Occipital lobe (tissue), 2 donors: Measurements from ENCODE around the gene CXorf51B. TPM values are rescaled to one million over a fixed set of nuclear protein-coding genes. Genes with fewer than 3 reads are reported as not detected.
"Not testable (repeated sequence)": the region's sequence is repeated elsewhere in the genome, so short reads cannot be mapped to it uniquely, and the experiment has no call there.

Source experiments
- DNase-seq: peaks from one replicate; lab custom pipeline; 2025; lab: John Stamatoyannopoulos, UW
- total RNA-seq: library from RNA; depleted of rRNA; stranded (reverse); fragments of >200 nt; gene quantifications from one replicate; pipeline ENCODE4 v1.2.3, GENCODE V29; 2014

CXorf51B gene
- total RNA-seq = not detected

GRCh38 chrX:146809471-146809870 is at the start of gene CXorf51B:
TSS of gene CXorf51B (plus strand) at chrX:146809771. CDS start at chrX:146809792, 21 bp downstream.
- not testable (repeated sequence) for DNase-seq

DNA sequence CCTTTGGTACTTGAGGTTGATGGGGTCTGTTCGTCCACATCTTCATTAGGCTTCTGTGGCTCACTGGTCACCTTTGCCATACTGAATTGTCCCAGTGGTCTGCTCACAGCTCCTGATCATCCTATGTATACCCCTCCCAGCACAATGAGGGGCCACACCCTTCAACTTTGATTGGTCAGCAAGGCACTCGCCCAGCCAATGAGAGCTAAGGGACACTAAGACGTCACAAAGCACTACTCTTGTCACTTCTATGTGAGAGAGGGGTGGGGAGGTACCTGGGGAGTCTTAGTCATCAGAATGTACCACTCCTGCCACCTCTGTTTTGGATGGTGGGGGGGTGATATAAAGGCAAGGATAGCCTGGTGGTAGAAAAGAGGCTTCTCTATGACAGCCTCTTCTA is 5.1 kb downstream of the CXorf51B start, which contains the start of gene CXorf51A:
CXorf51A (minus strand) TSS at position 101 of the 400 bp plus-strand sequence; CDS start at position 80, 21 bp downstream.
- not testable (repeated sequence) for DNase-seq

DNA sequence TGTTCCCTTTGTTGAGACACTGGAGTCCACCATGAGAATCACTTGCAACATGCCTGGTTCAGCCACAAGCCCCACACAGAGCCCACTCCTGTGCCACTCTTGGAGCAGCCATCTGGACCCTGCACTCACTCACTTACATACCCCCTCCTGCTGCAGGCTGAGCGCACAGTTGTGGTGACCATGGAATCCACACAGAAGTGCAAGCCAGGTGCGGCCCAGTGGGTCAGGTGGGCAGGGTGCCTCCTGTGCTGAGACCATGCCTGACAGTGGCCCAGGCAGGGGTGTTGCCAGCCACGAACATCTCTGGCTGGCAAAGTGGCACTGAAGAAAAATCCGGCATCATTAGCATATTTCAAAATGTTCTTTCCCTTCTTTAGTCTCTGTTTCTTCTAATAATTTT is 22.4 kb downstream of the CXorf51B start:
- no peak for DNase-seq

- DNase-seq = no peak
These were observed 44.7 kb downstream of the CXorf51B start for GRCh38 chrX:146854281-146854680.

Other genes with a start within 250 kb of the CXorf51B start
- not detected for gene CXorf51A, start 5.0 kb downstream of the CXorf51B start, total RNA-seq